NT2/D1 (cell line): ENCODE data around the gene PIK3CD.

Experiments used
- SUZ12 ChIP-seq: IDR thresholded peaks from 2 replicates; pipeline ENCODE4 v1.6.1; 2011; ENCODE audit not compliant: insufficient read length, insufficient read depth; ENCODE audit errors: extremely low read depth
- YY1 ChIP-seq: IDR thresholded peaks from 2 replicates; pipeline ENCODE4 v1.6.1; 2011; ENCODE audit not compliant: insufficient read length, insufficient read depth
- ZNF274 ChIP-seq: IDR thresholded peaks from 2 replicates; pipeline ENCODE4 v1.6.1; 2011; ENCODE audit warnings: mild to moderate bottlenecking, low read depth, low read length

DNA sequence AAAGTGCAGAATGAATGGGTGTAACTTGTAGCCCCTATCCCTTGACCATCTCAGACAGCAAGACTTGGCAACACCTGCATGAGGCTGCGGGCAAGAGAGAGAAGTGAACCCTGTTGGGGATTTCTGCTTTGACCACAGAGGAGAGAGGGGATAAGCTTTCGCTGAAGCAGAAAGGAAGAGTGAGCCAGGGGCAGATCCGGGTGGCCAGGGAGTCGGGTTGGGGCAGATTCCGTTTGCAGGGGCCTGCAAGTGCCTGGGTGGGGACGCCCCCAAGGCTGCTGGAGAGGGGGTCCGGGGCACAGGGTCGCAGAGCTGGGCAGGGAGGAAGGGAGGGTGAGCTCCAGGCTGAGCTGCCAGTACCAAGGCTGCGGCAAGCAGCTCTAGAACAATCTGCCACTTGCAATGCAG, 25.3 kb upstream of the PIK3CD start:
- no peak for TF ChIP-seq SUZ12
- TF ChIP-seq ZNF274 = no peak
- no peak for TF ChIP-seq YY1
